ENCODE results near the gene ATP5PO.

ATP5PO gene

DNA sequence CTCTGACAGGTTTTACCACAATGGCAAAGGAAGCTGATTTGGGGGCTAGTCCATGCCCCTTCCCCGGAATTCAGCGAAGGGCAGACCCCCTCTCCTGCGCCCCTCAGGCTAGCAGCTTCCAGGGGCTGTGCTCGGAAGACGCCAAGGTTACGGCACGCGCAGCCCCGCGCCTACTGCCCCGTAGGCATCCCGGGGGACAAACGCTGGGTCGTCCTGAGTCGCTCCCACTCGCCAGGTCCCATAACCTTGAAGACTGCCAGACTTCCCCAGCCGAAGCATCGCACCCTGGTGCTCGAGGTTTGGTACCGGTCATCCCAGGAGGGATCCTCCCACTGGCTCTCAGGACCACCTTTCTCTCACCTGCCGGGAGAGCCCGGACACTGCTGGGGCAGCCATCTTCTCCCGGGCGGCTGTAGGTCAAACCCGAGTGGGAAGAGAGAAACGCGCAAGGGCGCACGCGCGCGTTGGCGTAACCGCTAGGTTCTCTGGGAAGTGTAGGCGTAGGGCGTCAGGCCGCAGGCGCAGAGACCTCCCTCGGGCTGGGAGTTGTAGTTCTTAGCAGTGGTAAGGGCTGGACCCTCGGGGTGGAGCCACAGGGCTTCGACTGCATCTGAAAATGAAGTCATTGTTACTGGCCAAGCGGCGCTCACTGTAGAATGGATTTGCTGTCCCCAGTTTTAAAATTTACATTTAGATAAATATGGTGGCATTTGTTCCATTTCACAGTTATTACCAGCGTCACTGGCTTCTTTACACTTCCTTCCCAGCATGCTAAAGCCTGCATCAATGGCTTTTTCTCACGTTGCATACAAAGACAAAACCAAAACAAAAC, at the start of gene ATP5PO:
Gene ATP5PO (minus strand): TSS at position 437 of the 832 bp plus-strand sequence. CDS start 41 bp downstream, at position 396.
- DNase-seq (ENCODE audit: low read depth, low spot score): peak; percentile 95
- WGBS (ENCODE audit: insufficient coverage, insufficient read length): no CpG with 5 or more reads among the region's 45 CpGs
- Histone ChIP-seq H3K9me3 (ENCODE audit: control insufficient read depth, insufficient read depth, low read length) (no peaks in the 10 kb centered on the region), H3K27me3 (ENCODE audit: control insufficient read depth, insufficient read depth, low read length) (no peaks in the 10 kb centered on the region), H3K4me1 (ENCODE audit: control insufficient read depth, insufficient read depth, low read length) (no peaks in the 10 kb centered on the region), H3K27ac (ENCODE audit: low read length) (no peak within 1 kb of the TSS), H3K4me3 (ENCODE audit: low read length) (peak within 1 kb of the TSS; percentile 96), H3K36me3 (ENCODE audit: control insufficient read depth, insufficient read depth, low read length) (peaks cover 4% of the 10 kb centered on the region; the same call in 1 of the 2 replicates)

- no peak overlapping the region for H3K4me3 ChIP-seq (ENCODE audit: low read length)
- H3K9me3 ChIP-seq (ENCODE audit: control insufficient read depth, insufficient read depth, low read length): no peaks in the 10 kb centered on the region; the same call in 1 of the 2 replicates
- no peaks in the 10 kb centered on the region for H3K36me3 ChIP-seq (ENCODE audit: control insufficient read depth, insufficient read depth, low read length)
- no CpG with 5 or more reads among the region's 3 CpGs for WGBS (ENCODE audit: insufficient coverage, insufficient read length)
- DNase-seq (ENCODE audit: low read depth, low spot score): no peak
- H3K4me1 ChIP-seq (ENCODE audit: control insufficient read depth, insufficient read depth, low read length): no peaks in the 10 kb centered on the region
- no peaks in the 10 kb centered on the region; the same call in 1 of the 2 replicates for H3K27me3 ChIP-seq (ENCODE audit: control insufficient read depth, insufficient read depth, low read length)
- no peak overlapping the region for H3K27ac ChIP-seq (ENCODE audit: low read length)
These were observed 49.2 kb upstream of the ATP5PO start for GRCh38 chr21:33964706-33965325.

DNA sequence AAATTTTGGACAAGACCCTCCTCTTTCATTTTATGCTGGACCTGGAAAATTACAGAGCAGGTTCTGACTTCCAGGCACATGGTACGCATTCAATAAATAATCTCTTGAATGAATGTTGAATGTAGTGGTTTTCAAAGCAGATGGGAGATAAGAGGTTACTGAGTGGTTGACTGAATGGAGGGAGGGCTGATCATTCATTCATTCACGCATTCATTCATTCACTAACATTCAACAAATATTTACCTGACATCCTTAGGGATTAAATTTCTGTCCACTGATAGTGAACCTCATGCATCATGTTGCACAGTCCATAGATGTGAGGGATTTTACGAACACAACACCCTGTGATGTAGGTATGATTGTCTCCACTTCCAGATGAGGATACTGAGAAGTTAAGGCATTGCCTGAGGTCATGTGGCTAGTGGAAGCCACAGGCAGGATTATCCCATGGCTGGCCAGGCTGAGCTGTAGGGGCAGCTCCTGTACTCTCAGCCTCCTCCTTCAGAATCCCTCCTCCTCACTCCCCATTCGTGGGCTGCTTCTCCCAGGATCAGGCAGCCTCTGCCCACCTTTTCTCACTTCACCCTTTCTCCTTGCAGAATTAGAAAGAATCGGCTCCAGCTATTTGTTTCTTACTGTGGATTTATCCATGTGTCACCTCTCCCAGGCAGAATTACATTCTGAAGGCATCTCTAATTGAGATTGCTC, 48.4 kb upstream of the ATP5PO start:
- no CpG with 5 or more reads among the region's 5 CpGs for WGBS (ENCODE audit: insufficient coverage, insufficient read length)
- no peaks in the 10 kb centered on the region for H3K36me3 ChIP-seq (ENCODE audit: control insufficient read depth, insufficient read depth, low read length)

GRCh38 chr21:33962290-33962689, 46.7 kb upstream of the ATP5PO start:
- H3K9me3 ChIP-seq (ENCODE audit: control insufficient read depth, insufficient read depth, low read length): no peaks in the 10 kb centered on the region; the same call in 1 of the 2 replicates
- no peak for DNase-seq (ENCODE audit: low read depth, low spot score)
- no peaks in the 10 kb centered on the region for H3K4me1 ChIP-seq (ENCODE audit: control insufficient read depth, insufficient read depth, low read length)
- no peak overlapping the region for H3K27ac ChIP-seq (ENCODE audit: low read length)
- no peaks in the 10 kb centered on the region for H3K36me3 ChIP-seq (ENCODE audit: control insufficient read depth, insufficient read depth, low read length)
- no peaks in the 10 kb centered on the region; the same call in 1 of the 2 replicates for H3K27me3 ChIP-seq (ENCODE audit: control insufficient read depth, insufficient read depth, low read length)
- H3K4me3 ChIP-seq (ENCODE audit: low read length): no peak overlapping the region
- no CpG with 5 or more reads among the region's 6 CpGs for whole genome bisulfite sequencing (ENCODE audit: insufficient coverage, insufficient read length)

More for the DNA sequence above, 48.4 kb upstream of the ATP5PO start:
- DNase-seq (ENCODE audit: low read depth, low spot score): no peak
- Histone ChIP-seq H3K4me1 (ENCODE audit: control insufficient read depth, insufficient read depth, low read length) (no peaks in the 10 kb centered on the region), H3K27me3 (ENCODE audit: control insufficient read depth, insufficient read depth, low read length) (no peaks in the 10 kb centered on the region; the same call in 1 of the 2 replicates), H3K4me3 (ENCODE audit: low read length) (no peak overlapping the region), H3K9me3 (ENCODE audit: control insufficient read depth, insufficient read depth, low read length) (no peaks in the 10 kb centered on the region; the same call in 1 of the 2 replicates), H3K27ac (ENCODE audit: low read length) (no peak overlapping the region)

DNA sequence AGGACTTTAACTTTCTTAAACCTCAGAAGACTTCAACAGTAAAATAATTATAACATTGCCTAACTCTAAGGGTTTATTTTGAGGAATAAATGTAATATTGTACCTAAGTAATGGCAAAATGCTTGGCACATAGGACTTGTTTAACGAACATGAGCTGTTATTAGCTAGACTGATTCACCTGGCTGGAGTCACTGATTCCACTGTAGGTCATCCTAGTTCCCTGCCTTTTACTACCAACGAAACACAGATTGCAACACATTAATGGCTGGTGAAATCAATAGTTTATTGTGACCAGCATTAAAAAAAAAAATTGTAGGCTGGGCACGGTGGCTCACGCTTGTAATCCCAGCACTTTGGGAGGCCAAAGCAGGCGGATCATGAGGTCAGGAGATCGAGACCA, 45.5 kb upstream of the ATP5PO start:
- no peaks in the 10 kb centered on the region for H3K36me3 ChIP-seq (ENCODE audit: control insufficient read depth, insufficient read depth, low read length)
- H3K4me1 ChIP-seq (ENCODE audit: control insufficient read depth, insufficient read depth, low read length): no peaks in the 10 kb centered on the region
- H3K27ac ChIP-seq (ENCODE audit: low read length): no peak overlapping the region
- no peak for DNase-seq (ENCODE audit: low read depth, low spot score)
- no peaks in the 10 kb centered on the region for H3K27me3 ChIP-seq (ENCODE audit: control insufficient read depth, insufficient read depth, low read length)
- H3K4me3 ChIP-seq (ENCODE audit: low read length): no peak overlapping the region
- WGBS (ENCODE audit: insufficient coverage, insufficient read length): no CpG with 5 or more reads among the region's 6 CpGs
- H3K9me3 ChIP-seq (ENCODE audit: control insufficient read depth, insufficient read depth, low read length): no peaks in the 10 kb centered on the region; the same call in 1 of the 2 replicates

DNA sequence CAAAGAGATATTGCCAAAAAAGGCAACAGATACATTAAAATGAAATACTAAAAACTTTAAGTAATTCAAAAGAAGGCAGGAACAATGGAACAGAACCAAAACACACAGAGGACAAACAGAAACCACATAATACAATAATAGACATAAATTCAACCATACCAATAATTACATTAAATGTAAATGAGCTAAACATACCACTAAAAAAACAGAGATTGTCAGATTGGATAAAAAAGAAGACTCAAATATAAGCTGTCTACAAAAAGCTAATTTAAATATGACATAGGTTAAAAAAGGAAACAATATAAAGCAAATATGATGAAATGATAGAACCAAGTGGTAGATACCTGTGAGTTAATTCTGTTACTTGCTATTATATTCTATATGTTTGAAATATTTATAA, 44.1 kb upstream of the ATP5PO start:
- Histone ChIP-seq H3K36me3 (ENCODE audit: control insufficient read depth, insufficient read depth, low read length) (no peaks in the 10 kb centered on the region), H3K4me1 (ENCODE audit: control insufficient read depth, insufficient read depth, low read length) (no peaks in the 10 kb centered on the region)
- DNase-seq (ENCODE audit: low read depth, low spot score): no peak

DNA sequence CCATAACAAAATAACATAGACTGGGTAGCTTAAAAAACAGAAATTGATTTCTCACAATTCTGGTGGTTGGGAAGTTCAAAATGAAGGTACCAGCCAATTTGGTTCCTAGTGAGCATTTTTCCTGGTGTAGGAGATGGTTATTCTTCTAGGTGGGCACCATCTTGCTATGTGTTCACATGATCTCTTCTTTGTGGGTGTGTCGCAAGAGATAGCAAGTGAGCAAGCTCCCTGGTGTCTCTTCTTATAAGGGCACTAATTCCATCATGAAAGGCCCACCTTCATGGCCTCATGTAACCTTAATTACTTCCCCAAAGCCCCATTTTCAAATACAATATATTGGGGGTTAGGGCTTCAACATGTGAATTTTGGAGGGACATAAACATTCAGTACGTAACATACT, 38.8 kb upstream of the ATP5PO start:
- Histone ChIP-seq H3K36me3 (ENCODE audit: control insufficient read depth, insufficient read depth, low read length) (no peaks in the 10 kb centered on the region), H3K27me3 (ENCODE audit: control insufficient read depth, insufficient read depth, low read length) (no peaks in the 10 kb centered on the region), H3K9me3 (ENCODE audit: control insufficient read depth, insufficient read depth, low read length) (no peaks in the 10 kb centered on the region), H3K4me3 (ENCODE audit: low read length) (no peak overlapping the region), H3K27ac (ENCODE audit: low read length) (no peak overlapping the region), H3K4me1 (ENCODE audit: control insufficient read depth, insufficient read depth, low read length) (no peaks in the 10 kb centered on the region)
- WGBS (ENCODE audit: insufficient coverage, insufficient read length): no CpG with 5 or more reads among the region's 2 CpGs
- DNase-seq (ENCODE audit: low read depth, low spot score): no peak

More for the DNA sequence above, 44.1 kb upstream of the ATP5PO start:
- Histone ChIP-seq H3K27me3 (ENCODE audit: control insufficient read depth, insufficient read depth, low read length) (no peaks in the 10 kb centered on the region), H3K27ac (ENCODE audit: low read length) (no peak overlapping the region), H3K4me3 (ENCODE audit: low read length) (no peak overlapping the region), H3K9me3 (ENCODE audit: control insufficient read depth, insufficient read depth, low read length) (no peaks in the 10 kb centered on the region; the same call in 1 of the 2 replicates)

GRCh38 chr21:33951276-33952178, 35.9 kb upstream of the ATP5PO start:
- Histone ChIP-seq H3K27me3 (ENCODE audit: control insufficient read depth, insufficient read depth, low read length) (no peaks in the 10 kb centered on the region), H3K36me3 (ENCODE audit: control insufficient read depth, insufficient read depth, low read length) (no peaks in the 10 kb centered on the region), H3K4me1 (ENCODE audit: control insufficient read depth, insufficient read depth, low read length) (peaks cover 8% of the 10 kb centered on the region; the same call in 1 of the 2 replicates), H3K9me3 (ENCODE audit: control insufficient read depth, insufficient read depth, low read length) (no peaks in the 10 kb centered on the region), H3K27ac (ENCODE audit: low read length) (no peak overlapping the region), H3K4me3 (ENCODE audit: low read length) (no peak overlapping the region)
- DNase-seq (ENCODE audit: low read depth, low spot score): no peak
- no CpG with 5 or more reads among the region's 8 CpGs for WGBS (ENCODE audit: insufficient coverage, insufficient read length)

DNA sequence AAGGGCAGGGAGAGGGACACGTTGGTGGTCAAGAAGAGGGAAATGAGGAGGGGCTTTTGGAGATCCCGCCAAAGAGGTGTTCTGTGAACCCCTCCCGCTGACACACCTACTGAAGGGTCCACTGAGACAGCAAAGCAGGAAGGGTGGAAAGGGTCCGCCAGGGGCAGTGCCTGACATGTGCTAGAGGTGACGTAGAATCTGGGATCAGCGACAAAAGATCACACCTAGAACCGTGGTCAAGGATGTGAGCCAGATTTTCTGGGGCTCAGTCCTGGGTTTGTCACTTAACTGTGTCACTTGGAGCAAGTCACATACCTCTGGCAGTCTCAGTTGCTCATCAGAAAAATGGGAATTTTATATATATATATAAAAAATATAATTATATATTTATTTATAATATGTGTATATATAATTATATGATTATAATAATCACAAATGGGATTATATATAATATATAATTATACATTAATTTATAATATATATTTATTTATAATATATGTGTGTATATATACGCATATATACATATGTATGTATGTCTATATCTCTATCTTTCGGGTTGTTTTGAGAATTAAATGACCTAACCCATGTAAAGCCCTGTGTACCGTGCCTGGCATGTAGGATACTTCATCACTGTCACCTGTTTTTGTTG, 35.0 kb upstream of the ATP5PO start:
- WGBS (ENCODE audit: insufficient coverage, insufficient read length): no CpG with 5 or more reads among the region's 10 CpGs
- DNase-seq (ENCODE audit: low read depth, low spot score): no peak
- Histone ChIP-seq H3K4me3 (ENCODE audit: low read length) (no peak overlapping the region), H3K4me1 (ENCODE audit: control insufficient read depth, insufficient read depth, low read length) (peaks cover 8% of the 10 kb centered on the region; the same call in 1 of the 2 replicates), H3K27me3 (ENCODE audit: control insufficient read depth, insufficient read depth, low read length) (no peaks in the 10 kb centered on the region), H3K27ac (ENCODE audit: low read length) (no peak overlapping the region), H3K36me3 (ENCODE audit: control insufficient read depth, insufficient read depth, low read length) (no peaks in the 10 kb centered on the region), H3K9me3 (ENCODE audit: control insufficient read depth, insufficient read depth, low read length) (no peaks in the 10 kb centered on the region)
